Endometrial microvascular endothelial cells (primary cell): ENCODE measurements around the gene MMP24OS. TPM values are rescaled to one million over a fixed set of nuclear protein-coding genes. Genes with fewer than 3 reads are reported as not detected.

Experiments used
- in situ Hi-C: cut with HindIII; loops from 2 replicates; pipeline ENCODE4 v1.10.0; 2017; ENCODE audit warnings: low sequenced_read_pairs, low pct_unique_long_range_greater_than_20kb; ENCODE audit errors: inconsistent ontology term
- total RNA-seq: library from RNA; depleted of rRNA; stranded (reverse); fragments of >200 nt; gene quantifications from one replicate; pipeline ENCODE4 v1.2.3, GENCODE V29; 2015; ENCODE audit errors: inconsistent ontology term

Gene MMP24OS
- total RNA-seq, 1 donor from 2014 or later, result 26.9 TPM

DNA sequence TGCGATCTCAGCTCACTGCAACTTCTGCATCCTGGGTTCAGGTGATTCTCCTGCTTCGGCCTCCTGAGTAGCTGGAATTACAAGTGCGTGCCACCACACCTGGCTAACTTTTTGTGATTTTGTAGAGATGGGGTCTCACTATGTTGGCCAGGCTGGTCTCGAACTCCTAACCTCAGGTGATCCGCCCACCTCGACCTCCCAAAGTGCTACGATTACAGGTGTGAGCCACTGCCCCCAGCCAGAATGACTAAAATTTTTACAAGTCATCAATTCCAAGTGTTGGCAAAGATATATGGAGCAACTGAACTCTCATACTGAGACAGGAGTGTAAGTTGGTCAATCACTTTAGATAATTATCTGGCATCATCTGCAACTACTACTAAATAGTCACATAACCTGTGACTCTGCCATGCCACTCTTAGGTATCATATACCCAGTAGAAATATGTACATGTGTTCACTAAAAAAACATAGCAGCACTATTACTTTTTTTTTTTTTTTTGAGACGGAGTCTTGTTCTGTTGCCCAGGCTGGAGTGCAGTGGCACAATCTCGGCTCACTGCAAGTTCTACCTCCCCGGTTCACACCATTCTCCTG lies 3.7 kb upstream of the MMP24OS start:
- in situ Hi-C loops, result no loop called here

GRCh38 chr20:35280523-35280922 lies 2.6 kb upstream of the MMP24OS start:
- in situ Hi-C loops, result no loop called here

GRCh38 chr20:35279533-35280174 lies 1.7 kb upstream of the MMP24OS start:
- in situ Hi-C loops, result no loop called here

- in situ Hi-C loops, result no loop called here
Observed at GRCh38 chr20:35279040-35279439, 1.1 kb upstream of the MMP24OS start.

- in situ Hi-C loops, result no loop called here
Observed at GRCh38 chr20:35277127-35277526, 795 bp downstream of the MMP24OS start.

DNA sequence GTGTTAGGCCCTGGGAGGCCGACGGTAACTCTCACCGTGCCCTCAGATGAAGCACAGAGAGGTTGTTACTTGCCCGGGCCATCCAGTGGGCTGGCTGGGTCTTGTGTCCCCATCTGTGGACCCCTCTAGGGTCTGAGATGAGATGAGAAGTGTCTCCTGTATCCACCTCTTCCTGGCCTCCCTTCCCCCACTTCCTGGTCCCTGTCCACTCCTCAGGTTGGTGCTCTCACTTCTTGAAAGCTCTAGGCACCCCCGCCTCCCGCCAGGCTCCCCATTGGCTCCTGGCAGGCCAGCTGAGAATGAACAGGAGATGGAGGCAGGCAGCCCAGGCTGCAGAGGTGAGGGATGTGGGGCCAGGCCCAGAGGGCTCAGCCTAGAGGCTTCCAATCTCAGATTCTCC lies 1.5 kb downstream of the MMP24OS start:
- in situ Hi-C loops, result no loop called here

- in situ Hi-C loops, result no loop called here
Observed at GRCh38 chr20:35275741-35276251, 2.1 kb downstream of the MMP24OS start.

- in situ Hi-C loops, result no loop called here
Observed at GRCh38 chr20:35274172-35275092, 3.5 kb downstream of the MMP24OS start.

DNA sequence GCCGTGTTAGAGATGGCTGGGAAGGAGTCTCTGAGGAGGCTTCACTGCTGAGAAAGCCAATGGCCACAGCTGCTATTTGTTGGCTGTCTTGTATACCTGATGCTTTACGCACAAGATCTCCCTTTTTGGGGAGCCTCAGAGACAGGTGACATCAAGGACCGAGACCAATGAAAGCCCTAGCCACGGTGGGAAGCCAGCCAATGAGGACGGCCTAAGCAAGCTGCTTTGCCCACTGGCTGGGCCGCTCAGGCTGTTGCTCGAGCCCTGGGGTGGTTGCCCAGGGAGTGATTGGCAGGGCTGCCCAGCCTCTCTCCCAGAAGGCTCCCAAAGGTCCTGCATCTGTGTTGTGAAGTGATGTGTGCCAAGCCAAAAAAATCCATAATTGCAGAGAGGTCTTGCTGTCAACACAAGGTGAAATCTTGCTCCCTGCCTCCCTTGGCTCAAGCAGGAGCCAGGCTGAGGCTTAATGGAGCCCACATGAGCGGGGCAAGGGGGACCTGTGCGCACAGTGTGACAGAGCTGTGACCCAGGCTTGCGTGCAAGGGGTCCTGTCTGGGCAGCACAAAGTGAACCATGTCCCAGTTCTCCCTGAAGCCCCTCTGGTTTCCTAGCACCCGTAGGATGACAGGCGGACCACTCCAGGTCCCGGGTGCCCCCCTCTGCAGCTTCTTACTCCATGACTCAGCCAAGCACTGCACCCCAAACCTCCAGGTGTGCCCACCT lies 4.3 kb downstream of the MMP24OS start:
- in situ Hi-C loops, result no loop called here

GRCh38 chr20:35271904-35272303 lies 6.0 kb downstream of the MMP24OS start:
- in situ Hi-C loops, result no loop called here

DNA sequence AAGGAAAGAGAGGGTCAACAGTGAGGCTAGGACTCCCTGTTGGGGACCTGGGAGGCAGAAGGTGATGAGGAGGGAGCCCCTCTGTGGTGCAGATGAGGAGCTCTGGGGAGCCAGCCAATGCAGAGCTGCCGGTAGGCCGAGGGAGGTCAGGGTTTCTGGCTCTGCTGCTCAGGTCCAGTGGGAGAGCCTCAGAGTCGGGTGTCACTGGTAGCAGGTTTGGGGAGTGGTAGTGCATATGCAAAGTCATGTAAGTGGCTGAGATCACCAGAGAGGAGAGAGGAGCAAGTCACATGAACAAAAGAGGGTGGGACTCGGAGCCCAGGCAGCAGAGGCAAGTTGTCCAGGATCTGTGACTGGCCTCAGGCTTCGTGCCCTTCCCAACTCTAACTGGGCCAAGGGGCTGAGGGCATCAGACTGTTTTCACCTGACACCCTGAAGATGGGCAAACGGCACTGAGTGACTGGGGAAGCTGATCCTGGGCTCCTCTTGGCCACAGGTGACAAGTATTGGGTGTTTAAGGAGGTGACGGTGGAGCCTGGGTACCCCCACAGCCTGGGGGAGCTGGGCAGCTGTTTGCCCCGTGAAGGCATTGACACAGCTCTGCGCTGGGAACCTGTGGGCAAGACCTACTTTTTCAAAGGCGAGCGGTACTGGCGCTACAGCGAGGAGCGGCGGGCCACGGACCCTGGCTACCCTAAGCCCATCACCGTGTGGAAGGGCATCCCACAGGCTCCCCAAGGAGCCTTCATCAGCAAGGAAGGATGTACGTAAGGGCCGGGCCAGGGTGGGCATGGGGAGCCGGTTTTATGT lies 6.6 kb downstream of the MMP24OS start:
- in situ Hi-C loops, result no loop called here

- in situ Hi-C loops, result no loop called here
Observed at GRCh38 chr20:35270021-35270902, 7.7 kb downstream of the MMP24OS start.

DNA sequence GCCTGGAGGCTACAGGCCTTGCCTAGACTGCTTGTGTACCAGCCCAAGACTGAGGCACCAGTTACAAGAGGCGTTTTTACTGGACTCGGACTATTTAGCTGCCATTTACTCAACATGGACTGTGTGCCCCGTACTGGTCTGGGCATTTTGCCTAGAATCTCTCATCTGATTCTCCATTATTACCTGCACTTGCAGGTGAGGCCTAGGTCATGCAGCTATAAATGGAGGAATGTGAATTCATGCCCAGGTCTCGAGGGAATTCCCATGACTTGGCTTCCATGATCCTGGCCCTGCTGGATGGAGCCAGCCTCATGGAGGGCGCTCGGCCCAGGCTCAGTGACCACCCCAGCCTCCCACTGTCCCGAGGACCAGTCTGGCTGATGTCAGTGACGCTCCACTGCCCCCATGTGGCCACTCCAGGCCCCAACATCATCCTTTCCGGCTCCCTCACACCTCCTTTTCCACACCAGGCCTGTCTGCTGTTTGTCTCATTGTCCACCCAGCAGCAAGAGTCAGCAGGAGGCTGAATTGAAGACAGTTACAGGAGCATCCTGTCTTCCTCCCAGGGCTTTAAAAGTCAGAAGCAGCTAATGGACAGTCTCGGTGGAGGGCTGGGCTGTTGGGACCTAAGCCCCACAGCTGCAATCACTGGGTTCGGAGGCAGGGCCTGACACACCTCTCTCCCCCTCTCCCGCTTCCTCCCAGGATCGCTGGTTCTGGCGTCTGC lies 8.7 kb downstream of the MMP24OS start:
- in situ Hi-C loops, result no loop called here

- in situ Hi-C loops, result no loop called here
Observed at GRCh38 chr20:35267092-35267491, 10.8 kb downstream of the MMP24OS start.

DNA sequence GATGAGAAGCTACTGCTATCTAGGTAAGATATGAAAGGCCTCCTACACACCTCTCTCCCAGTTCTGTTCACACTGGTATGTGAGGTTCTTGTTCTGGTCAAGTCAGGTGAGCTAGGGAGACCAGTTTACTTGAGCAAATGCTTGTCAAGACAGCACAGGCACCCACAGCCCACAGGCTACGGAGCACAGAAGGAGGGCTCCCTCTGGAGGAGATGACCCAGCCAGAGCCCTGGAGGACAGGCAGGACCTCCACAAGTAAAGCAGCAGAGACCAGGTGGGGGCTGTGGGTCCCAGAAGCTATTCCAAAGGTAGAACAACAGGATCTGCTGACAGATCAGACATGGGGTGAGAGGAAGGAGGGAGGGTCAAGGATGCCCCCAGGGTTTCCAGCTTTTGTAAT lies 13.2 kb downstream of the MMP24OS start:
- in situ Hi-C loops, result no loop called here

GRCh38 chr20:35263532-35264341 lies 14.2 kb downstream of the MMP24OS start:
- in situ Hi-C loops, result no loop called here
